ENCODE measurements around the gene VOPP1. TPM values are rescaled to one million over a fixed set of nuclear protein-coding genes. Genes with fewer than 3 reads are reported as not detected.

Gene VOPP1
- total RNA-seq, 4 donors from 2014 or later = 63.9 to 79.2 (median 72.4) TPM

GRCh38 chr7:55571511-55572377, 558 bp downstream of the VOPP1 start:
- DNase-seq = peak; percentile 72 to 87 (median 79)
- Histone ChIP-seq H3K4me3 (peak overlapping the region; percentile 88 to 96 (median 92)), H3K27me3 (no peaks in the 10 kb centered on the region), H3K36me3 (no peaks in the 10 kb centered on the region), H3K9me3 (no peaks in the 10 kb centered on the region), H3K4me1 (peaks cover 0 to 51% (median 16%) of the 10 kb centered on the region in 4 donors), H3K27ac (peak overlapping the region; percentile 91 to 98 (median 92))
- TF ChIP-seq POLR2A (IDR thresholded peaks at IDR 0.05) (no peak), CTCF (IDR thresholded peaks at IDR 0.05) (peak in 1 of 6 experiments; percentile 21)

- peak in 1 of 3 donors; percentile 3 for DNase-seq
- Histone ChIP-seq H3K27me3 (no peaks in the 10 kb centered on the region), H3K9me3 (no peaks in the 10 kb centered on the region), H3K27ac (peak overlapping the region; percentile 91 to 98 (median 92)), H3K36me3 (no peaks in the 10 kb centered on the region), H3K4me3 (peak overlapping the region; percentile 88 to 96 (median 92)), H3K4me1 (peaks cover 0 to 59% (median 20%) of the 10 kb centered on the region in 4 donors)
- TF ChIP-seq POLR2A (IDR thresholded peaks at IDR 0.05) (no peak), CTCF (IDR thresholded peaks at IDR 0.05) (no peak)
These were observed 1.4 kb downstream of the VOPP1 start for GRCh38 chr7:55570939-55571338.

- peak overlapping the region; percentile 45 to 98 (median 92) for H3K27ac ChIP-seq
- no peaks in the 10 kb centered on the region for H3K36me3 ChIP-seq
- TF ChIP-seq CTCF (IDR thresholded peaks at IDR 0.05) (no peak), POLR2A (IDR thresholded peaks at IDR 0.05) (no peak)
- no peaks in the 10 kb centered on the region for H3K27me3 ChIP-seq
- no peaks in the 10 kb centered on the region for H3K9me3 ChIP-seq
- H3K4me3 ChIP-seq = peak overlapping the region; percentile 3 to 96 (median 92)
- peak in 1 of 3 donors; percentile 17 for DNase-seq
- H3K4me1 ChIP-seq = peaks cover 0 to 62% (median 22%) of the 10 kb centered on the region in 4 donors
These were observed 2.0 kb downstream of the VOPP1 start for GRCh38 chr7:55570218-55570873.

- Histone ChIP-seq H3K27ac (peak overlapping the region; percentile 44 to 98 (median 68)), H3K36me3 (no peaks in the 10 kb centered on the region), H3K9me3 (no peaks in the 10 kb centered on the region), H3K4me3 (peak overlapping the region; percentile 3 to 96 (median 92)), H3K4me1 (peaks cover 0 to 68% (median 25%) of the 10 kb centered on the region in 4 donors), H3K27me3 (no peaks in the 10 kb centered on the region)
- TF ChIP-seq POLR2A (IDR thresholded peaks at IDR 0.05) = no peak
- DNase-seq = peak in 1 of 3 donors; percentile 55
These were observed 2.5 kb downstream of the VOPP1 start for GRCh38 chr7:55569797-55570196.

- no peaks in the 10 kb centered on the region for H3K9me3 ChIP-seq
- H3K27ac ChIP-seq = peak overlapping the region; percentile 44 to 98 (median 68)
- DNase-seq = peak in 1 of 3 donors; percentile 66
- H3K4me3 ChIP-seq = peak overlapping the region in 1 of 4 donors; percentile 90
- no peaks in the 10 kb centered on the region for H3K27me3 ChIP-seq
- peaks cover 0 to 73% (median 27%) of the 10 kb centered on the region in 4 donors for H3K4me1 ChIP-seq
- no peaks in the 10 kb centered on the region for H3K36me3 ChIP-seq
- TF ChIP-seq CTCF (IDR thresholded peaks at IDR 0.05) (no peak), POLR2A (IDR thresholded peaks at IDR 0.05) (peak in 1 of 2 donors; percentile 5)
These were observed 3.0 kb downstream of the VOPP1 start for GRCh38 chr7:55569269-55569663.
